GM18519 (cell line): ENCODE data around the gene STOX2.
"Not testable (repeated sequence)": the region's sequence is repeated elsewhere in the genome, so short reads cannot be mapped to it uniquely, and the experiment has no call there.

ENCODE experiments used
- ATAC-seq: cut with Tn5 transposase; IDR thresholded peaks from one replicate; pipeline ENCODE4 v1.9.1; 2021; ENCODE audit warnings: mild to moderate bottlenecking, moderate library complexity; ENCODE audit not compliant: unreplicated experiment, low FRiP score

The STOX2 gene

DNA sequence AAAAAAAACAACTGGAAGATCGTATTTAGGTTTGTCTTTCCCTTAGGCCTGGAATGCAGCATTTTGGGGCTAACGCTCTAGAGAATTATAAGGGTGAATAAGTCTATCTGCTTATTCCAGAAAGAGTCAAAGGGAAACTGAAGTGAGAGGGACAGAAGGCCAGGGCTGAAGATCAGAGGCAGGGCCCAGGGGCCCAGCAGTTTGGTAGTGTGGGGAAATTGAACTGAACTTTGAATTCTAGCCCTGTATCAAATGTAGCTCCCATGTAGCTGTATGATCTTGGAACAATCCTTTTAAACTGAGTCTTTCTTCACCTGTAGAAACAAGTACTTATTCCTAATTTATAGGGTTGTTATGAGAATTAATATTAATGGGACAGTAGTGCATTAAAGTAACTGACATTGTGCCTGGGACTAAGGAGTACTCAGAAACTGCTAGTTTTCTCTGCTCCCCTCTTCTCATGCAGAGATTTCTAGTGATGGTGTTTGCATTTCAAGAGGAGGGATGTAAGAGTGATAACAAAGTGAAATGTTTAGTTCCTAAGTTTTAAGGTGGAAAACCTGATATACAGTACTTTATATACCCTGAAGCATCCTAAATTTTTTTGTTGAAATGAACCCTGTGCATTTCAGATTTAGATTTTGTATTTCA, 30.4 kb downstream of the STOX2 start:
- ATAC-seq: no peak

- ATAC-seq: no peak
These were observed 30.9 kb downstream of the STOX2 start for GRCh38 chr4:183936047-183936446.

DNA sequence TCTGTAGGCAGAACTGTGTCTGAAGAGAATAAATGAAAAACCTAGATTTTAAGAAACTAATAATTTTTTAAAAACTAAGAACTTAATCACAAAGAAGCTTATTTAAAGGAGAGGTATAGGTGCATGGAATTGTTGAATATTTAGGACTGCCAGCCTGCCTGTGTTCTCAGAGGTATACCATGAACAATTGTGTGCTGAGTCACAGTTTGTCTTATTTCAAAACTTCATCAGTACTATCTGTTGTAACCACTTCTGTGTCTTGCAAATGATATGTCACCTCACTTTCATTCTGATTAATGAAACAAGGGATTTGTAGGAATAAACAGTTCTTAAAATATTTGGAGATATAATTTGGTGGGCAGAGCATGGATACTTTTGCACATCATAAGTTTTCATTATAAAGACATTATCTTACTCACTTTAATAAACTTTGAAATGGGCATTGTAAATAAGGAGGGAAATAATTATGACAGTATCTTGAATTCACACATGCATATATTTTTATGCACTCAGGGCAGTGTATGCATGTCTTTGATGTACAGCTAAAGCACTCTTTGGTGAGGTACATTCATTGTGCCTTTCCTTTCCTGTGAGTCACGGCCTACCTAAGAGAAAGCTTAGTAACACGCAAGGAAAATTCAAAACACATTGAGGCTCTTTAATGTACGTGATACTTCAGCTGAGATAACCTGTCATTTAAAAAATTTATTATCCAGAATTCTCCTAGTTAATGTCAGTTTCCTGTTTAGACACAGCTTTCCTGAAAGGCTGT, 31.7 kb downstream of the STOX2 start:
- no peak for ATAC-seq

DNA sequence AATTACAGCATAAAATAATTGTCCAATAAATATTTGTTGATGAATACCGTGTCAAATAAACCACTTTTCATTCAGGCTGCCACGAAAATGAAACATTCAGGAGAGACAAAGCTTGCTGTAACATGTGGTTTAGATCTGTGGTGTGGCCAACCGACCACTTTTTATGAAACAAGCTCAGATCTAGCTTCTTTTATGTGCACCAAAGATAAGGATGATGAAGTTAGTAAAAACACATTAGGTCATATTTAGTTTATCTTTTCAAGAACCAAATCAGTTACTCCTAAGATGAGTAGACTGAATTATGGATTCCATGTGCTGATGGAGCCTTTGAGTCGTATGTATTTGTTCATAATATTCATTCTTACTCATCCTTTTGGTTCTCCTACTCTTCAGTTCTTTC, 35.8 kb downstream of the STOX2 start:
- no peak for ATAC-seq

- no peak for ATAC-seq
These were observed 36.9 kb downstream of the STOX2 start for GRCh38 chr4:183941964-183942363.

- ATAC-seq: no peak
These were observed 40.6 kb downstream of the STOX2 start for GRCh38 chr4:183945741-183946140.

DNA sequence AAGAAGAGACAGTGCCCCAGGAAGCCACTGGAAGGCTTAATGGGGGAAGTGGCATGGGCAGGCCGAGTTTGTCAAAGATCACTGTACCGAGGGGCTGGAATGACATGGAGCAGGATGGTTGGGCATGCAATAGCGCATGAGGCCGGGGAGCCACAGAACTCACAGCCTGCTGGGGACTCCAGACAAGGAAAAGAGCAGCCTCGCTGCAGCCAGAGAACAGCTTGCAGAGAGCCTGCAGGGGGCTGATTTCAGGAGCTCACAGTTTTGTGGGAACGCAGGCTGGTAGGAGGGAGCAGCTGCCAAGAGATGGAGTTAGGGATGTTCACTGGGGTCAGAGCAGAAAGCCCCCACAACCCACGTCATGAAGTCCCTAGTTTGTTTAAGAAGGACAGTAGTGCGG, 45.4 kb downstream of the STOX2 start:
- ATAC-seq: no peak

DNA sequence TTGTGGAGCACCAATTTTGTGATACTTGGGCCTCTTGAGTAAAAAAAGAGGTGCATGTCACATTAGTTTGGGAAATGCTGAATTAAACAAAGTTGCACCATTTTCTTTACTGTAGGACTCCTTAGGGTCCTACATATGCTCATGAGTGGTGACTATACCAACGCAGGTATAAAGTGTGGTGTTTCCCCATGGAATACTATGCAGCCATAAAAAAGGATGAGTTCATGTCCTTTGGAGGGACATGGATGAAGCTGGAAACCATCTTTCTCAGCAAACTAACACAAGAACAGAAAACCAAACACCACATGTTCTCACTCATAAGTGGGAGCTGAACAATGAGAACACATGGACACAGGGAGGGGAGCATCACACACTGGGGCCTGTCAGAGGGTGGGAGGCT, 47.5 kb downstream of the STOX2 start:
- ATAC-seq: not testable (repeated sequence)

DNA sequence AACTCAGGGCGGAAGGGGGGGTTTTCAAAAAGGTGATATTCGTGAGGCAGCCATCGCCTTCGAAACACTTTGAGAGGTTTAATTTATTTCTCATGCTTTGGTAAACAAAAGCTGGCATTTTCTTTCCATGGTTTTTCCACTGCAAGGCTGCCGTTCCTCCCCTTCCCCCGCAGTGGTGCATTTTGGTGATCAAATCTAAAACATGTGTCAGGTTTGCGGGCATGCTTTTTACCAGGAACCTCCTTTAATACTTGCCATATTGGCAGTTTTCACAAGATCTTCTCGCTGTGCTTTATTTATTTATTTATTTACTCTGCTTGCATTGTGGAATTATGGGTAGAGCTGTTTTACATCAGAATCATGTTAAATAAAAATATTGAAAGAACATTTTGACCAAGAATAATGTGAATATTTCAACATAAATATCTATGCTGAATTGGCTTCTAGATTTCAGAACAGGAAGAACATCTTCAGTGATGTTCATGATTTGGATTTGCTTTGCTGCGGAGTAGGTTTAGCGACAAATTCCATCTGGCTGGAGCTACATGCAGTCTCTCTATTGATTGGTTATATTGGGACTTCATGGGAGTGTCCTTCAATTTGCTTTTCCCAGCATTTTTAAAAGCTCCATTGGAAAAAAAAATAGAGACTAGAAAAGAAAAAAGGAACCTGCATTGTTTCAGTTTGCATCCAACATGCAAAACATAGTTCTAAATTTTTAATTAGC, 54.4 kb downstream of the STOX2 start:
- ATAC-seq: no peak

DNA sequence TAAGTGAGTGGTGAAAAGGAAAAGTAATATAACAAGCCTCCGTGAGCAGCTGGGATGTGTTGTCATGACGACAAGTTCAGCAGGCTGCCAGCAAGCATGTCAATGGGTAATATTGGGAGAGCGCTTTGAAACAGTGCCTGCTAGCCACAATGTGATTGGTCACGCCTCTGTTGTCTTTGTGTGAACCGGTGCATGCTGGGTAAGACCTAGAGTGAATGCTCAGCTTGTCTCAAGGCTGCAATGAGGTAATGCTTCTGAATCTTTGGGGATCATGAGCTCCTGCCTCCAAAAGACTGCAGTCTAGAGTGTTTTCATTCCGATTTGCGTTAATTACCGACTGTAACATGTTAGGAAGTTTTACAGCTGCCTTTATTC, 54.9 kb downstream of the STOX2 start:
- no peak for ATAC-seq

- no peak for ATAC-seq
These were observed 55.9 kb downstream of the STOX2 start for GRCh38 chr4:183960962-183961541.

- ATAC-seq: no peak
These were observed 56.7 kb downstream of the STOX2 start for GRCh38 chr4:183961795-183962194.

GRCh38 chr4:183962419-183962818, 57.3 kb downstream of the STOX2 start:
- no peak for ATAC-seq

DNA sequence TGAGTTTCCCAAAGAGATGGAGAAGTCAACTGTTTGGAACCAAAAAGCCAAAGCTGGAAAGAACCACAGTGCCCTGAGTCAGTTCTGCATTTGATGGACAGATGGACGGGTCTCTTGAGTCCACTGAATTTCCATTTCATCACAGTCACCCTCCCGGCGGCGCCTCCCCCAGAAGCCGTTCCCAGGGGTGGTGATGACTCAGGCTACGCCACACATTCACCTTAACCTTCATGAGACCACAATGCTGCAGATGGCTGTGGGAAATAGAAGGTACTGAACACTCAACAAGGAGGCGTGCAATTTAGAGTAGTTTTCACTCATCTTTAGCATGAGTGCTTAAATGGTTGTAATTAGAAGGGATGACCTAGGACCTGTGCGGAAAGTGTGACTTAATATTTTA, 61.3 kb downstream of the STOX2 start:
- no peak for ATAC-seq

DNA sequence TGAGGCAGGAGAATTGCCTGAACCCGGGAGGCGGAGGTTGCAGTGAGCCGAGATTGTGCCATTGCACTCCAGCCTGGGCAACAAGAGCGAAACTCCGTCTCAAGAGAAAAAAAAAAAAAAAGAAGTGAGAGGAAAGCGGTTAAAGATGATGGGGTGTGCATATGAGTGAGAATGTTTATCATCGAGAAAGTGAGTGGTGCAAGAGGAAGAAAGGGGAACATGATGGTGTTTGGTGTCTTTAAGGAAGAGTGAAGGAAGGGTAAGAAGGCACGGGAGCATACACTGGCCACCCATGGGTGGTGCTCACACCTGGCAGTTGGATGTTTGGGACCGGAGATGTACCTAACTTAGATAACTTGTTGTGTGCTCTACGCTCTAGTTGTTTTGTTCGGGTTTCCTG, 62.2 kb downstream of the STOX2 start:
- ATAC-seq: no peak

GRCh38 chr4:183968502-183968901, 63.4 kb downstream of the STOX2 start:
- ATAC-seq: no peak

DNA sequence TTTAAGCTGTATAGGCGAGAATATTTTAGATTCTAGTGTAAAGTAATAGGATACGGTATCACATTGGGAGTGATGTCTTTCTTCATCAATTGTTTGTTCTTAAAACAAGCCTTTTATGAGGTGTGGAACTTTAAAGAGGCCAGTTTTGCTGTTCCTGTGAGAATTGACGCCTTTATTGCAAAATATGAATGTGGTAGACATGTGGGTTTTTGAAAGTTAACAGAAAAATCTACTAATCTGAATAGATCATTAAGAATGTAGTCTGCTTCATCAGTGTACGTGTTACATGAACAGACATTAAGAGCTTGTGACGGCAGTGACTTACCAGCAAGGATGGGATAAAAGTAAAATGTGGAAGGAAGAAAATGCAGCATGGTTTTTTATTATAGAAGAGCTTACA, 63.8 kb downstream of the STOX2 start:
- no peak for ATAC-seq

- ATAC-seq: no peak
These were observed 64.5 kb downstream of the STOX2 start for GRCh38 chr4:183969596-183969995.

- ATAC-seq: no peak
These were observed 66.9 kb downstream of the STOX2 start for GRCh38 chr4:183971929-183972490.

GRCh38 chr4:183977707-183978106, 72.6 kb downstream of the STOX2 start:
- no peak for ATAC-seq

- ATAC-seq: no peak
These were observed 79.5 kb downstream of the STOX2 start for GRCh38 chr4:183984566-183984965.
